Pulmonary artery endothelial cell (primary cell): ENCODE results near the gene NCOR2. TPM values are rescaled to one million over a fixed set of nuclear protein-coding genes. Genes with fewer than 3 reads are reported as not detected.
A peak's percentile ranks its signal among the peaks of the same experiment; 100 is the strongest.
"Not testable (repeated sequence)": the region's sequence is repeated elsewhere in the genome, so short reads cannot be mapped to it uniquely, and the experiment has no call there.

ENCODE experiments used
- DNase-seq: peaks from one replicate; pipeline ENCODE4 v3.0.0-alpha.2; 2011; ENCODE audit warnings: low read depth, low spot score
- total RNA-seq: library from RNA; depleted of rRNA; stranded (reverse); fragments of >200 nt; gene quantifications from 2 replicates; pipeline ENCODE4 v1.2.3, GENCODE V29; 2014

The NCOR2 gene
- total RNA-seq, 1 donor from 2014 or later = 43.5 TPM

GRCh38 chr12:124601706-124602105 lies 34.3 kb upstream of the NCOR2 start:
- no peak for DNase-seq

DNA sequence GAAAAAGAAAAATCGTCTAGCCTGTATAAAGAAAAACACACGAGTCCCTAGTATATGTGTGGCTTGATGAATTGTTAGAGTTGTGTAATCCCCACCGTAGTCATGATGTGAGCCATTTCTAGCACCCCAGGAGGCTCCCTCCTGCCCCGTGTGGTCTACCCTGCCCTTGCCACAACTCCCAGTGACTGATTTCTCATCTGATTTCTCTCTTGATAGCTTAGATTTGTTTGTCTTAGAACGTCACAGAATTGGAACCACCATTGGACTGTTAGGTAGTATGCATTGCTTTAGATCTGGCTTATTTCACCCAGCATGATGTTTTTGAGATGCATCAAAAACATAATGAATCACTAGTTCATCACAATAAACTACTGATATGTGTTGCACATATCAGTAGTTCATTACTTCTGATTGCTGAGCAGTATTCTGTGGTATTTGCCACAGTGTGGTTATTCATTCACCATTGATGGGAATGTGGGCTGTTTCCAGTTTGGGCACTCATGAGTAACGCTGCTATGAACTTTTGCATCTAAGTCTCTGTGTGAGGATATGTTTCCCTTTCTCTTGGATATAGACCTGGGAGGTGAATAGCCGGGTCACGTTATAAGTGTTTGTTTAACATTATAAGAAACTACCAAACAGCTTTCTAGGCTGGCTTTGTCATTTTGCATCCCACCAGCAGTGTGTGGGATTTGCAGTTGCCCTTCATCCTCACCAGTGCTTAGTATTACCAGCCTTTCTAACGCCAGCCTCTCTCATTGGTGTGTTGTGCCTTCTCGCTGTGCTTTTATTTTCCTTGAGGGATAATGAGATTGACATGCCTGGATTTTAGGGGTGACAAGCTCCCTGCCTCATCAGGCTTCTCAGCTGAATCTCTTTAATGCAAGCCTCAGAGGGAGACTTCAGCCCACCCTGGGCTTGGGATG lies 31.9 kb upstream of the NCOR2 start:
- no peak for DNase-seq

DNA sequence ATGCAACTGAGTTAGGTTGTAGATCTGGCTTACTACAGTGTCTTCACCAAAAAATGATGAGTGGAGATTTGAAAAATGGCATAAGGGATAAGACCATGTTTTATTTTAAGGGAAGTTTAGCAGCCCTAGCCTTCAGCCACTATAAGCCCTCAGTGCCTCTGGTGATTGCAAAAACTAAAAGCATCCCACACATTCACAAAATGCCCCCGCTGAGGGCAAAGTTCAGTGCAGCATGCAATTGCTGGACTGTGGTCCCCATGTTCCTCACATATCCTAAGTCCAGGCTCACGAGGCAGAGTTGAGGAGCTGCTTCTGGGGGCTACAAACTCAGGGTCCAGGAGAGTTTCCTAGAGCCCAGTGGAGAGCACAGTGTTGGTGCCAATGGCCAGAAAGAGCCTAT lies 29.6 kb upstream of the NCOR2 start:
- DNase-seq = no peak

- no peak for DNase-seq
Observed at GRCh38 chr12:124595444-124595843, 28.0 kb upstream of the NCOR2 start.

DNA sequence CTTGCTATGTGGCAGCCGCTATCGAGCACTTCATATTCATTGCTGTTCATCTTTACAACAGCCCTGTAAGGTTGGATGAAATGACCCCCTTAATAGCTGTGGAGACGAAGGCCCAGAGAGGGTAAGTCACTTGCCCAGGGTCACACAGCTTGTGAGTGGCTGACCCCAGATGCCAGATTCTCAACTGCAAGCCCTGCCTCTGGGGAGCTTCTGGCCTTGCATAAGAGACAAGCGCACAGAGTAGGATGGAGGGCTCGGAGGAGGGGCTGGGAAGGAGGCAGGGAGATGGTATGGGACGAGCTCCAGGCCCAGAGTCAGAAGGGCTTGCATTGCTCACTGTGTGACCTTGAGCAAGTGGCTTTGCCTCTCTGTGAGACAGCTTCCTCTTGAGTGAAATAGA lies 27.4 kb upstream of the NCOR2 start:
- DNase-seq = no peak

GRCh38 chr12:124593851-124594401 lies 26.5 kb upstream of the NCOR2 start:
- no peak for DNase-seq

DNA sequence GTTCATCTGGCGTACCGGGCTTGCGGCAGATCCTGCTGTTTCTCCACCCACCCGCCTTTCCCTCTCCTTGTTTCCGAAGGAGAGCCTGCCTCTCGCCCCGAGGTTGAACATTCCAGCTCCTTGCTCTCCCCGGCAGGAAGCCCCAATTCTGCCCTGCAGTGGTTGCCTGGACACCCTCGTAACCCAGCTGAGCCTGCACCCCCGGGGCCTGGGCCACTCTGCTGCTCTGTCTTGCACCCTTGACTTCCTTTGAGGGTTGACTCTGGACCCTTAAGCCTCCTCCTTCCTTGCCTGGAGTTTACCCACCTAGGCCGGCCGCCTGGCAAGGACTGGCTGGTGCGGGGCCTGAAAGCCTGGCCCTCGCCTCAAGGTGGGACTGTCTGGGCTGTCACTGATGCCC lies 25.8 kb upstream of the NCOR2 start:
- no peak for DNase-seq

DNA sequence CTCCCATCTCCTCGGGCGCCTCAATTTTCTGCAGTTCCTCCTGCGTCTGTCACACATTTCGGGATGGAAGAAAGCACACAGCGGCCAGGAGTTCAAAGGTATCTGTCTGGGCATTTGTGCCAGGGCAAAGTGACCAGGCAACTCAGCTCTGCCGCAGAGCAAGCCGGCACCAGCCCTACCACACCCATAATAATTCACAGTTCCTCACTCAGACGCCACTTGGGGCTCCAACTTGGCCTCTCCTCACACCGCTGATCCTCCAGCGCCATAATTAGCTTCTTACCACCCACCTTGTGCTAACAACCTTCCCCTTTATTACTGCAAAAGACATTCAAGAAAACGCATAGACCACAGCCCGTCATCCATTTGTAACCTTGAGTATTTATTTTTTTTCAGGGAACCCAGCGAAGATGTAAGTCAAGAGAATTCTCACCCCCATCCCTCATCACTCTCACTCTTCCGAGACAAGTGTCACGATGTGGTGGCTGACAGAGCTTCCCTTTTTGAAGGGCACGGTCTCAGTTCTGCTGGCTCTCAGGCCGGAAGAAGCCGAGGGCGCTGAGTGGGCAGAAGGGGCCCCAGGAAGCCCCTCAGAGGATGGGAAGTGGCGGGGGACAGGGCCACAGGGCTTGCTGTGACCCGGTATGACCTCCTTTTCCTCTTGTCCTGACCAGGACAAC lies 25.2 kb upstream of the NCOR2 start:
- DNase-seq = no peak

DNA sequence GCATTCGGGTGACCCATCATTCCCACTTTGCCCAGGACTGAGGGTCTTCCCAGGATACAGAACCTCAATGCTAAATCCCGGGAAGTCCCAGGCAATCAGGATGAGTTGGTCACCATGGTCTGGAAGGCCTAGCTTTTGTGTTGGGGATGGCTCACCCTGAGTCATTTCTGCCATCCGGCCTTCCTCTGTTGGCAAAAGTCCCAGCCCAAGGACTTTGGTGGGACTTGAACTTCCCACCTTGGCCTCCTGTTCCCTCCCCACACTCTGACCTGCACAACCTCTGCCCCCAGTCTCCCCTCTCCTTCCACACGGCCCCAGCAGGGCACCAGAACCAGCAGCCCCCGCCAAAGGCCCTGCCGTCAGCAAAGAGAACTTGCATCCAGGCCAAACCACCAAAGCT lies 24.6 kb upstream of the NCOR2 start:
- DNase-seq = peak; percentile 17

GRCh38 chr12:124590447-124590846 lies 23.0 kb upstream of the NCOR2 start:
- DNase-seq = no peak

DNA sequence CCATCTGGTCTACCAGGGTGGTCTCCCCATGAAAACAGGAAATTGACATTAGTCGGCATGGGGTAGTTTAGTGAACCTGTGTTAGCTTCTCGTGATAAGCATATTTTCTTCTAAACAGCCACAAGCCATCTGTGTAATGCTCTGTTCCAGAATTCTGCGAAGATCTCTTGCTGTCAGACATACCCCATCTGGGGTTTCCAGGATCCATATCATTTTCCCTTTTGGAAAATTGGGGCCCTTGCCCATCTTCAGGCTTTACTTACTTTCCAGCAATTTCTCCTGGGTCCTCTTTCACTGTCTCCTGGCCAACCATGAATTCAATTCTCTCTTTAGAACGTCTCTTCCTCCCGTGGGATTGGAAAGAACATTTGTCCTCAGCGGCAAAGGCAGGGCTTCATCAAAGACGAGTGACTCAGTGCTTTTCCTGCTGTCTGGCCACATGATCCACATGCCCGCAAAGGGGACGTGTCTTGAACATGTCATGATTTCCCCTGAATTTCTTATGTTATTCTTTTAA lies 21.4 kb upstream of the NCOR2 start:
- peak; percentile 57 for DNase-seq

- DNase-seq = no peak
Observed at GRCh38 chr12:124588018-124588634, 20.7 kb upstream of the NCOR2 start.

DNA sequence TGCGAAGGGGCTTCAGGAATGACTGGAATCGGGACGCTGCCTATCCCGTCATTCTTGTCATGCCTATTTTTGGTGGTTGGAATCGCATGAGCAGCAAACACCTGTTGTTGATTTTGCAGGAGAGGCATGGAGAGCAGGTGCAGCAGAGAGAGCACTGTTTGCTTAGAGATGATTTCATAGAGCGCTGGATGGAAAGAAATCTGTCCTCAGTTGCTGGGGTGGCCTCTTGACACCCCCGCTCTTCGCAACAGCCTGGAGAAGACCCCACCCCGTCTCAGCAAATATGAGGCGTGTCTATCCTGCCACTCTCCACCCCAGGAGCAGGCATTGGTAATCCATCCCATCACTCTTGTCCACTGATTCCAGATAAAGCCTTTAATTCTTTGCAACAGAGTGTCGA lies 19.3 kb upstream of the NCOR2 start:
- DNase-seq = no peak

GRCh38 chr12:124584494-124584893 lies 17.1 kb upstream of the NCOR2 start:
- DNase-seq = not testable (repeated sequence)

- no peak for DNase-seq
Observed at GRCh38 chr12:124583854-124584253, 16.4 kb upstream of the NCOR2 start.

- no peak for DNase-seq
Observed at GRCh38 chr12:124582108-124582424, 14.7 kb upstream of the NCOR2 start.

- DNase-seq = no peak
Observed at GRCh38 chr12:124581307-124582107, 14.1 kb upstream of the NCOR2 start.

DNA sequence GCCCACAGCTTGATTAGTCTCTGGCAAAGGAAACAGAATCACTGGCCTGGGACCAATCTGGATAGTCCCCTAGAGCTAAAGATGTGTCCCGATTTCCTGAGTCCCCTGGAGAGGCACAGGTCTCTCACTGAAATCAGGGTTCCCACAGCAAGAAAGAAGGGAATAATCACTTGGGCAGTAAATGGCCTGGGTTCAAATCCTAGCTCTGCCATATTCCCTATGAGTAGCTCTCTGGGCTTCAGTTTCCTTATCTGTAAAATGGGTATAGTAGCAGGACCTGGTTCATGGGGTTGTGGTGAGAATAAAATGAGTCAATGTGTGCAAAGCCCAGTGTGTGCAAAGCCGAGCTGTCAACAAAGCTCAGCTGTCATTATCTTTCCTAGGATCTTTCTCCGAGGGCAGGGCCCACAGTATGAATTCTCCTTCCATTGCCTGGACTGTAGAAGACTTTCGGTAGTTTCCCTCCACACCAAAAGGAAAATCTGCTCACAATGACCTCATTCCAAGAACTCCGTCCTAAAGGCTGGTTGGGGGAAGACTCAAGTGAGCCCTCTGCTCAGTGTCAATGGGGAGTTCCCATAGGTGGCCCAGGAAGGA lies 12.6 kb upstream of the NCOR2 start:
- no peak for DNase-seq

GRCh38 chr12:124578854-124579253 lies 11.4 kb upstream of the NCOR2 start:
- no peak for DNase-seq

DNA sequence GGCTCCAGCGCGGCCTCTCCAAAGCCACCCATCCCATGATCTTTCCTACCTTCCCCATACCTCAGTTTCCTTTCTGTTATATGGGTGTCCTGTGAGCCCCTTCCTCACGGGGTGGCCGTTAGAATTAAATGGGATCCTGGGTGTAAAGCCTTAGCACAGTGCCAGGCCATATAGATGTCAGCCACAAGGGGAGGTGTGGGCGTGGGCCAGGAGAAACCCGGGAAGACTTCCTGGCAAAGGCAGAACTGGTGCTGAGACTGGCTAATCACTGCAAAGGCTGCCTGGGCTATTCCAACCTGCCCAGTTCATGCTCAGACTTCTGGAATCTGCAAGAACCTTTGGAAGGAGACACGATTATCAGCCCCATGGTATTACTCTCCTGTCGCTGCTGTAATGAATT lies 11.0 kb upstream of the NCOR2 start:
- DNase-seq = no peak

DNA sequence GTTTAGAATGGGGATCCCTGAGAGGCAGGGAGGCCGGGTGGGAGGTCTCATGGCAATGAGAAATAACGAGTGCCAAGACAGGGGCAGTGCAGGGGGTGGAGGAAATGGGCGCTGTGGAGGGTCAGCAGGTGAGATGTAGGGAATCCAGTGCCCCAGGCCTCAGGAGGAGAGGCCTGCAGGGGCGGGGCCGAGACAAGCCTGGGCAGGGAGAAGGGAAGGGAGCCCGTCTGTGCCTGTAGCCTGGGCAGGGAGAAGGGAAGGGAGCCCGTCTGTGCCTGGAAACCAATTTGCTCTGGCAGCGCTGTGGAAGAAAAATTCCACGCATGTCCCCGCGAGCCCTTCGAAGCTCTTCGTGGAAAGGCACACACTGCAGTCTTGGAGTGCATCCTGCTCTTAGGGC lies 10.6 kb upstream of the NCOR2 start:
- DNase-seq = no peak
